Activated CD4-positive, alpha-beta T cell treated with anti-CD3 and anti-CD28 coated beads, Interleukin-2, amount 50 U/mL, for 16 hours (primary cell): ENCODE measurements around the gene WNT8B.
A peak's percentile ranks its signal among the peaks of the same experiment; 100 is the strongest.

Experiments
- DNase-seq: peaks from one replicate; pipeline ENCODE4 v3.0.0-alpha.2; 2020

Gene WNT8B

GRCh38 chr10:100522107-100522801 lies 59.4 kb downstream of the WNT8B start:
- DNase-seq, result no peak

- DNase-seq, result no peak
Observed at GRCh38 chr10:100522945-100523344, 60.1 kb downstream of the WNT8B start.

- DNase-seq, result no peak
Observed at GRCh38 chr10:100524206-100524605, 61.4 kb downstream of the WNT8B start.

GRCh38 chr10:100524638-100525037 lies 61.8 kb downstream of the WNT8B start:
- DNase-seq, result no peak

- peak; percentile 46 for DNase-seq
Observed at GRCh38 chr10:100528123-100528886, 65.5 kb downstream of the WNT8B start.

- DNase-seq, result no peak
Observed at GRCh38 chr10:100528921-100529474, 66.2 kb downstream of the WNT8B start.

GRCh38 chr10:100529475-100530298 lies 66.9 kb downstream of the WNT8B start, which contains the start of gene NDUFB8:
Gene NDUFB8, minus strand, starts transcription at chr10:100529871. Its CDS starts 20 bp downstream, at chr10:100529851.
- DNase-seq, result peak; percentile 92

- peak; percentile 39 for DNase-seq
Observed at GRCh38 chr10:100531761-100532160, 69.0 kb downstream of the WNT8B start.
